B cell (primary cell): Measurements from ENCODE around the gene LYRM1. TPM values are rescaled to one million over a fixed set of nuclear protein-coding genes. Genes with fewer than 3 reads are reported as not detected.

Source experiments
- ATAC-seq: fragments of 200-7000 bp; cut with Tn5 transposase; one replicate; pipeline ENCODE4 v1.10.0; 2021; ENCODE audit warnings: low read depth, mild to moderate bottlenecking, moderate number of reproducible peaks, moderate library complexity
- CTCF ChIA-PET: fragments of 350-600 bp; sonication (Branson Sonifier 250); formaldehyde crosslinking; loops from one replicate; lab custom pipeline; 2021; ENCODE audit warnings: antibody characterized with exemption, inconsistent platforms; lab: Charles Lee
- POLR2A ChIA-PET: fragments of 350-600 bp; sonication (Branson Sonifier 250); formaldehyde crosslinking; loops from one replicate; lab custom pipeline; 2021; ENCODE audit warnings: antibody characterized with exemption; lab: Charles Lee
- DNase-seq: peaks from one replicate; pipeline ENCODE4 v3.0.0; 2013
- H2AFZ ChIP-seq: 2 replicates; pipeline ENCODE4 v1.6.1; 2012; ENCODE audit warnings: mild to moderate bottlenecking, low read depth, low read length; ENCODE audit not compliant: insufficient read depth, poor library complexity, severe bottlenecking
- H3K27ac ChIP-seq, 2 donors: 1 replicate in 1 of 2; 2 replicates in 1 of 2; pipeline ENCODE4 v1.5.1; 2012 to 2013; ENCODE audit warnings: low read length in 2 of 2, mild to moderate bottlenecking in 2 of 2, moderate library complexity in 1 of 2
- H3K27me3 ChIP-seq, 4 experiments: fragments of 200-600 bp in 1 of 4; sonication (generic) in 1 of 4; replicated peaks in 1 of 4; 1 replicate in 2 of 4; 2 replicates in 2 of 4; pipeline versions ENCODE4 v1.6.1 to v1.7.0; 2013 to 2016; ENCODE audit warnings: low read length in 3 of 4, mild to moderate bottlenecking in 2 of 4, mixed read lengths in 1 of 4, moderate library complexity in 1 of 4; ENCODE audit not compliant: insufficient read depth in 4 of 4, control insufficient read depth in 3 of 4; ENCODE audit errors: control extremely low read depth in 1 of 4
- H3K36me3 ChIP-seq, 2 experiments: replicated peaks in 1 of 2; 1 replicate in 1 of 2; 2 replicates in 1 of 2; pipeline versions ENCODE4 v1.6.1 to v1.7.1; 2013; ENCODE audit warnings: low read length in 1 of 2; ENCODE audit not compliant: insufficient read depth in 2 of 2, control insufficient read depth in 1 of 2; ENCODE audit errors: control extremely low read depth in 1 of 2, extremely low read depth in 1 of 2
- H3K4me1 ChIP-seq, 2 donors: fragments of 200-600 bp in 1 of 2; sonication (generic) in 1 of 2; 1 replicate in 1 of 2; 2 replicates in 1 of 2; pipeline versions ENCODE4 v1.5.1 to v1.6.1; 2013 to 2017; ENCODE audit warnings: low read length in 2 of 2; ENCODE audit not compliant: control insufficient read depth in 2 of 2, insufficient read depth in 2 of 2
- H3K4me2 ChIP-seq: replicated peaks from 2 replicates; pipeline ENCODE3; 2012; ENCODE audit warnings: mild to moderate bottlenecking, low read depth, low read length; ENCODE audit not compliant: poor library complexity, severe bottlenecking
- H3K4me3 ChIP-seq, 5 experiments: fragments of 200-600 bp in 1 of 5; sonication (generic) in 1 of 5; 1 replicate in 3 of 5; 2 replicates in 2 of 5; pipeline versions ENCODE4 v1.5.1 to v1.7.0; 2011 to 2016; ENCODE audit warnings: low read length in 4 of 5, mild to moderate bottlenecking in 4 of 5, low read depth in 2 of 5, control low read depth in 1 of 5, moderate library complexity in 1 of 5; ENCODE audit not compliant: insufficient read depth in 1 of 5; ENCODE audit errors: control extremely low read depth in 1 of 5, extremely low read depth in 1 of 5
- H3K79me2 ChIP-seq: fragments of 200-600 bp; sonication (generic); one replicate; pipeline ENCODE4 v1.6.0; 2016; ENCODE audit warnings: low read length; ENCODE audit not compliant: control insufficient read depth, insufficient read depth
- H3K9ac ChIP-seq: fragments of 200-600 bp; sonication (generic); 2 replicates; pipeline ENCODE4 v1.6.1; 2017; ENCODE audit warnings: mild to moderate bottlenecking, low read length, moderate library complexity
- H3K9me3 ChIP-seq, 3 donors: one replicate each; pipeline versions ENCODE4 v1.6.1 to v1.7.1; 2013; ENCODE audit warnings: low read length in 2 of 3; ENCODE audit not compliant: control insufficient read depth in 2 of 3, insufficient read depth in 1 of 3; ENCODE audit errors: control extremely low read depth in 1 of 3
- H4K20me1 ChIP-seq: 2 replicates; pipeline ENCODE4 v1.6.0; 2012; ENCODE audit warnings: mild to moderate bottlenecking, low read length; ENCODE audit not compliant: insufficient read depth, control insufficient read depth, poor library complexity, severe bottlenecking
- H3K27ac Mint-ChIP-seq: one replicate; pipeline ENCODE4 v1.8.0; 2021; ENCODE audit warnings: mixed read lengths
- H3K27me3 Mint-ChIP-seq: one replicate; pipeline ENCODE4 v1.8.0; 2021; ENCODE audit warnings: mixed read lengths
- H3K4me1 Mint-ChIP-seq: one replicate; pipeline ENCODE4 v1.8.0; 2021; ENCODE audit warnings: mixed read lengths
- H3K4me3 Mint-ChIP-seq: one replicate; pipeline ENCODE4 v1.8.0; 2021; ENCODE audit warnings: mixed read lengths
- H3K9me3 Mint-ChIP-seq: one replicate; pipeline ENCODE4 v1.8.0; 2022; ENCODE audit warnings: mixed read lengths; ENCODE audit not compliant: insufficient read depth
- EZH2 ChIP-seq: IDR thresholded peaks from 2 replicates; pipeline ENCODE4 v1.6.1; 2012; ENCODE audit warnings: borderline replicate concordance, low read depth, mild to moderate bottlenecking, moderate library complexity, low read length; ENCODE audit not compliant: insufficient read depth, poor library complexity, severe bottlenecking
- WGBS: methylation state at CpG from one replicate; pipeline ENCODE4 v1.1.5; 2013; ENCODE audit warnings: missing lambda C conversion rate; ENCODE audit not compliant: insufficient coverage; 5-methylcytosine and 5-hydroxymethylcytosine counted together
- intact Hi-C: fragments of 100-400 bp; cut with micrococcal nuclease; formaldehyde crosslinking; loops from one replicate; pipeline ENCODE4 v1.10.0; 2022
- polyA plus RNA-seq: library from polyadenylated mRNA; depleted of rRNA; stranded (reverse); fragments of >200 nt; gene quantifications from 2 replicates; pipeline ENCODE4 v1.2.3, GENCODE V29; 2012
- total RNA-seq, 2 donors: library from RNA; stranded (reverse); fragments of 120-200 nt in 1 of 2; gene quantifications; 1 replicate in 1 of 2; 2 replicates in 1 of 2; pipeline versions ENCODE4 v1.2.3 to v1.2.4, GENCODE V29; 2013 to 2022
- TF ChIP-seq, protein P1 (sequence below): fragments of 200-600 bp; IDR thresholded peaks from one replicate; pipeline ENCODE4 v1.8.0; 2022; ENCODE audit warnings: antibody characterized with exemption, mild to moderate bottlenecking

LYRM1 gene
- total and polyA plus RNA-seq, 2 donors (not counting 1 experiment from before 2014, with no cell fraction given), result 20.0 to 21.8 TPM

- no peaks in the 10 kb centered on the region for H3K9me3 ChIP-seq
- DNase-seq (no peak), ATAC-seq (no peak)
- no peak for TF ChIP-seq EZH2
- TF ChIP-seq, protein P1, sequence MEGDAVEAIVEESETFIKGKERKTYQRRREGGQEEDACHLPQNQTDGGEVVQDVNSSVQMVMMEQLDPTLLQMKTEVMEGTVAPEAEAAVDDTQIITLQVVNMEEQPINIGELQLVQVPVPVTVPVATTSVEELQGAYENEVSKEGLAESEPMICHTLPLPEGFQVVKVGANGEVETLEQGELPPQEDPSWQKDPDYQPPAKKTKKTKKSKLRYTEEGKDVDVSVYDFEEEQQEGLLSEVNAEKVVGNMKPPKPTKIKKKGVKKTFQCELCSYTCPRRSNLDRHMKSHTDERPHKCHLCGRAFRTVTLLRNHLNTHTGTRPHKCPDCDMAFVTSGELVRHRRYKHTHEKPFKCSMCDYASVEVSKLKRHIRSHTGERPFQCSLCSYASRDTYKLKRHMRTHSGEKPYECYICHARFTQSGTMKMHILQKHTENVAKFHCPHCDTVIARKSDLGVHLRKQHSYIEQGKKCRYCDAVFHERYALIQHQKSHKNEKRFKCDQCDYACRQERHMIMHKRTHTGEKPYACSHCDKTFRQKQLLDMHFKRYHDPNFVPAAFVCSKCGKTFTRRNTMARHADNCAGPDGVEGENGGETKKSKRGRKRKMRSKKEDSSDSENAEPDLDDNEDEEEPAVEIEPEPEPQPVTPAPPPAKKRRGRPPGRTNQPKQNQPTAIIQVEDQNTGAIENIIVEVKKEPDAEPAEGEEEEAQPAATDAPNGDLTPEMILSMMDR, result no peak
- H3K36me3 ChIP-seq, result no peaks in the 10 kb centered on the region
- no peak overlapping the region for H2AFZ ChIP-seq
- no peak overlapping the region for H3K4me3 Mint-ChIP-seq
- H3K27me3 ChIP-seq, result no peaks in the 10 kb centered on the region
- H3K4me1 ChIP-seq, result peaks cover 43 to 45% of the 10 kb centered on the region in 2 donors
- no peak overlapping the region for H3K9ac ChIP-seq
- peaks cover 77% of the 10 kb centered on the region for H3K79me2 ChIP-seq
- ChIA-PET POLR2A (no interaction called here), CTCF (interaction anchor here (1.5 to 2.2 kb wide), 2 partner anchors 31 to 53 kb away, joined by 3 to 4 read pairs; no protein-coding TSS in a partner anchor)
- peaks cover 35% of the 10 kb centered on the region for H4K20me1 ChIP-seq
- H3K27ac Mint-ChIP-seq, result no peak overlapping the region
- WGBS, result no CpG with 5 or more reads among the region's 3 CpGs
- H3K4me3 ChIP-seq, result no peak overlapping the region
- no peaks in the 10 kb centered on the region for H3K27me3 Mint-ChIP-seq
- H3K27ac ChIP-seq, result no peak overlapping the region
- H3K4me2 ChIP-seq, result peak overlapping the region; percentile 49
- H3K4me1 Mint-ChIP-seq, result peaks cover 48% of the 10 kb centered on the region
- intact Hi-C loops, result loop anchor here (10.0 kb wide), 3 partner anchors 649 to 1351 kb away; partner anchors contain the start of gene VPS35L
- H3K9me3 Mint-ChIP-seq, result no peaks in the 10 kb centered on the region
Measured at GRCh38 chr16:20905576-20905975, 5.0 kb downstream of the LYRM1 start.

DNA sequence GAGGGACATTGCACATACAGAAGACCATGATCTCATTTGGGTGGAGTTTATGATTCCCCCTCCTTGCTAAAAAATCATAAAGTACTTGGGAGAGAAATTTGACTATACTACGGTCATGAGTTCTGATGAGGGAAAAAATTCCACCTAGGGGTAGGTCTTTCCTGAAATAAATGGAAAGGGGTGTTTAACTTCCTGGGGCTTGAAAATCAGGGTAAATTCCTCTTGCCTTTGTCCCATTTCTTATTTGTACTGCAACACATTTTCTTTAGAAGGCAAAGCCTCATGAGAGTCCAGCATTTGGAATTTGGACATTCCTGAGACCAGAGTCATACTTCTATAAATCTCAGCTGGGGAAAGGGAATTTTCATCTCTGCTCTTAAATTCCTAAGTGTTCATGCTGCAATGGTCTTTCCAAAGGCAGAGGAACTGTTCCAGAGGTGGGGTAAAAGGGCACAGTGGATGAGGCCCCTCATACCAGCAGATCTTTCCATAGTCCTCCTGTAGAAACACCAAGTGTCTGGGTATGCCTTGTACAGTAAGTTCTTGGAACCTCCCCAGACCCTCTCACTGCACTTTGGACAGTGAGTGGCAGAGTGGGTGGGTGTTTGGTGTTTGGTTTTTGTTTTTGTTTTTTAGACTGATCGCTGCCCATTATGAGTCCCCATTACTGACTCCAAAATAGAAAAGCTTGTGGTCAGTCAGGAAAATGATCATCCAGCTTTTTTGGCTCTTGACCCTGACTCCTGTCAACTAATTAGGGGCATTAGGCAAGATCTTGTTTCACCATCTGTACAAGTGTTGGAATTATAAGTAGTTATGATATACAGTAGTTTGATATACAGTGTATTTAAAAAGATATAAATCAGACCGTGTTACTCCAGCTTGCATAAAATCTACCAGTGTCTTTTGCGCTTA is 6.0 kb downstream of the LYRM1 start:
- H3K9me3 ChIP-seq, result no peaks in the 10 kb centered on the region
- no peaks in the 10 kb centered on the region for H3K27me3 ChIP-seq
- H3K4me3 ChIP-seq, result no peak overlapping the region
- intact Hi-C loops, result loop anchor here (10.0 kb wide), 3 partner anchors 648 to 1352 kb away; partner anchors contain the start of gene VPS35L
- H3K36me3 ChIP-seq, result no peaks in the 10 kb centered on the region
- ChIA-PET POLR2A (no interaction called here), CTCF (interaction anchor here (1.4 kb wide), 1 partner anchor 31 kb away, joined by 4 read pairs; no protein-coding TSS in a partner anchor)
- Mint-ChIP-seq H3K27ac (no peak overlapping the region), H3K4me1 (peaks cover 38% of the 10 kb centered on the region), H3K27me3 (no peaks in the 10 kb centered on the region), H3K9me3 (no peaks in the 10 kb centered on the region), H3K4me3 (no peak overlapping the region)
- H3K27ac ChIP-seq, result no peak overlapping the region
- no peak overlapping the region for H3K9ac ChIP-seq
- peaks cover 70% of the 10 kb centered on the region for H3K79me2 ChIP-seq
- H3K4me1 ChIP-seq, result peaks cover 37 to 41% of the 10 kb centered on the region in 2 donors
- DNase-seq (no peak), ATAC-seq (no peak)
- H2AFZ ChIP-seq, result no peak overlapping the region
- no peak for TF ChIP-seq EZH2
- TF ChIP-seq, protein P1, result no peak
- H3K4me2 ChIP-seq, result no peak overlapping the region
- WGBS, result 100% methylated on average over 1 of the region's 4 CpGs
- peaks cover 35% of the 10 kb centered on the region for H4K20me1 ChIP-seq
